Ectodermal cell (in vitro differentiated cells): Measurements from ENCODE around the gene BBX.

Experiments used
- H3K27ac ChIP-seq: 2 replicates; pipeline ENCODE4 v1.7.0; 2013; ENCODE audit warnings: mild to moderate bottlenecking, low read depth, low read length; ENCODE audit not compliant: insufficient read depth, poor library complexity, severe bottlenecking
- H3K27me3 ChIP-seq: 2 replicates; pipeline ENCODE4 v1.7.0; 2013; ENCODE audit warnings: mild to moderate bottlenecking, low read length; ENCODE audit not compliant: insufficient read depth, control insufficient read depth, poor library complexity, severe bottlenecking
- H3K36me3 ChIP-seq: one replicate; pipeline ENCODE4 v1.7.0; 2013; ENCODE audit warnings: low read length; ENCODE audit not compliant: control insufficient read depth, insufficient read depth
- H3K4me1 ChIP-seq: one replicate; pipeline ENCODE4 v1.7.0; 2013; ENCODE audit warnings: low read length; ENCODE audit not compliant: control insufficient read depth, insufficient read depth
- H3K4me3 ChIP-seq: 2 replicates; pipeline ENCODE4 v1.7.0; 2013; ENCODE audit warnings: low read depth, low read length, control low read depth; ENCODE audit not compliant: insufficient read depth
- H3K9me3 ChIP-seq: 2 replicates; pipeline ENCODE4 v1.7.0; 2013; ENCODE audit warnings: mild to moderate bottlenecking, low read length, moderate library complexity; ENCODE audit not compliant: control insufficient read depth
- WGBS, 2 experiments: methylation state at CpG; one replicate each; pipeline ENCODE4 v1.1.7; 2013; ENCODE audit warnings: missing lambda C conversion rate in 2 of 2; 5-methylcytosine and 5-hydroxymethylcytosine counted together

The BBX gene

GRCh38 chr3:107619549-107619948 is 96.8 kb downstream of the BBX start:
- no peaks in the 10 kb centered on the region for H3K27me3 ChIP-seq
- H3K9me3 ChIP-seq = no peaks in the 10 kb centered on the region
- peaks cover 5% of the 10 kb centered on the region for H3K4me1 ChIP-seq
- WGBS, 2 experiments = 63 to 82% methylated on average over 2 of the region's 2 CpGs
- no peak overlapping the region for H3K4me3 ChIP-seq
- no peaks in the 10 kb centered on the region for H3K36me3 ChIP-seq
- H3K27ac ChIP-seq = no peak overlapping the region

GRCh38 chr3:107620534-107620933 is 97.8 kb downstream of the BBX start:
- H3K27ac ChIP-seq = no peak overlapping the region
- H3K27me3 ChIP-seq = no peaks in the 10 kb centered on the region
- WGBS, 2 experiments = 80% methylated on average over 3 of the region's 3 CpGs
- peaks cover 5% of the 10 kb centered on the region for H3K4me1 ChIP-seq
- H3K9me3 ChIP-seq = no peaks in the 10 kb centered on the region
- no peaks in the 10 kb centered on the region for H3K36me3 ChIP-seq
- H3K4me3 ChIP-seq = no peak overlapping the region

- Histone ChIP-seq H3K27ac (no peak overlapping the region), H3K4me1 (peaks cover 5% of the 10 kb centered on the region), H3K4me3 (no peak overlapping the region), H3K36me3 (no peaks in the 10 kb centered on the region), H3K27me3 (no peaks in the 10 kb centered on the region), H3K9me3 (no peaks in the 10 kb centered on the region)
- WGBS, 2 experiments = 96% methylated on average over 3 of the region's 3 CpGs
Measured at GRCh38 chr3:107621465-107621864, 98.7 kb downstream of the BBX start.

DNA sequence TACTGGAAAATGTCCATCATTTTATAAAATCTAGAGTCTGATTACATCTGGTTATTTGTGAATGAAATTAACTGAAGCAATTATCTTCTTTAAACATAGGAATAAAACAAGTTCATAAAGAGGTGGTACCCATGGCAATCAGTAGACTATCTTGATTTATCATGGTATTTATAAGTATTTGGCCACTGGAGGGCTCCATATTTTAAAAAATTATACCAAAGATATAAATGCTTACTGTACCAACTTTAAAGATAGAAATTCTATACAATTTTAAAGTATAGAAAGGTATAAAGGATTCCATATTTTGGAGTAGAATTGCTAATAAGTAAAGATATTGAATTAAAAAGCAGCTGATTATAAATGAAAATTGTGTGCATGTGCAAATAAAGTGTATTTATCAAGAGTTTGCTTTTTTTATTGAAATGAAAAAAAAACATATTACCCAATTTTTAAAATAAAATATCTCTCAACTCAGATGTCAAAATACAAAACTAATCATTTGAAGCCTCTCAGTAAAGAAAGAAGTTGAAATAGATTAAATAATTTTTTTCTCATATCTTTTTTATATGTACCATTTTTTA is 105.3 kb downstream of the BBX start:
- H3K4me1 ChIP-seq = peaks cover under 1% of the 10 kb centered on the region
- no peak overlapping the region for H3K4me3 ChIP-seq
- H3K36me3 ChIP-seq = no peaks in the 10 kb centered on the region
- H3K9me3 ChIP-seq = no peaks in the 10 kb centered on the region
- no peak overlapping the region for H3K27ac ChIP-seq
- H3K27me3 ChIP-seq = no peaks in the 10 kb centered on the region

- Histone ChIP-seq H3K27me3 (no peaks in the 10 kb centered on the region), H3K4me1 (no peaks in the 10 kb centered on the region), H3K9me3 (no peaks in the 10 kb centered on the region), H3K36me3 (no peaks in the 10 kb centered on the region), H3K27ac (no peak overlapping the region), H3K4me3 (no peak overlapping the region)
- WGBS, 2 experiments = 91 to 94% methylated on average over 4 of the region's 4 CpGs
Measured at GRCh38 chr3:107629566-107629965, 106.8 kb downstream of the BBX start.

DNA sequence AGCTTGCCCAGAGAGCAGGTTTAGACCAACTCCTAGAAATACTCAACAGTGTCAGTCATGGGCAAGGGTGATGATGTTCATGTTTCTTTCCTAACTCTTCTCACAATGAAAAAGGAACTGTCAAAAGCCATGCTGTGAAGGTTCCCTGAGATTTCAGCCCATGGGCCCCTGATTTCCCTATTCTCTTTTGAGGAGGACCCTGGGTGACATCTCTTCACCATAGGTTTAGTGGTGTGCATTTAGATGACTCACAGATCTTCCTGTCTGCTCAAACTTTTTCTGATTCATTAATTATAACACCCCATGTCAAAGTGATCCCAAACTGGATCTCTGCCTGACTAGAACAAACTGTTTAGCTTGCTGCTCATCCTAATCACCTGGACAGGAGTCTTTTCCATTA is 108.0 kb downstream of the BBX start:
- no peak overlapping the region for H3K27ac ChIP-seq
- no peaks in the 10 kb centered on the region for H3K27me3 ChIP-seq
- no peak overlapping the region for H3K4me3 ChIP-seq

DNA sequence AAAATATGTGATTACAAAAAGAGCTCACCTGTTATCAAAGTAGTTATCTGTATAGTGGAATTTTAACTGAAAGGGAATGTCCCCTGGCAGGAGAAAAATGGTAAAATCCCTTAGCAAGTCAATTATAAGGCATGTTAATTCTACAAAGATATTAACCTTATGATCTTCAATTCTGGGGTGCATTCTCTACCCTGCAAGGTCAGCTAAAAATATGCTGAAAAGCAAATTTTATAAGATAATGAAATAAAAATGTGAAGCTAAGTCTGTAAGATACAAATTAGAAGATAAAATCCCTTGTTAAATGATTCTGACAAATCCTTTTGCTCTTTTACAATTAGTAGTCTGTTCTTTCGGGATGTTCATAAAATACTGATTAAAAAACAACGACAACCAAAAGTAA is 109.8 kb downstream of the BBX start:
- Histone ChIP-seq H3K4me1 (no peaks in the 10 kb centered on the region), H3K27ac (no peak overlapping the region), H3K36me3 (no peaks in the 10 kb centered on the region), H3K27me3 (no peaks in the 10 kb centered on the region), H3K9me3 (no peaks in the 10 kb centered on the region), H3K4me3 (no peak overlapping the region)
- WGBS, 2 experiments = 100% methylated on average over 1 of the region's 2 CpGs

More for the DNA sequence above, 108.0 kb downstream of the BBX start:
- H3K4me1 ChIP-seq = no peaks in the 10 kb centered on the region
- H3K36me3 ChIP-seq = no peaks in the 10 kb centered on the region
- H3K9me3 ChIP-seq = no peaks in the 10 kb centered on the region

DNA sequence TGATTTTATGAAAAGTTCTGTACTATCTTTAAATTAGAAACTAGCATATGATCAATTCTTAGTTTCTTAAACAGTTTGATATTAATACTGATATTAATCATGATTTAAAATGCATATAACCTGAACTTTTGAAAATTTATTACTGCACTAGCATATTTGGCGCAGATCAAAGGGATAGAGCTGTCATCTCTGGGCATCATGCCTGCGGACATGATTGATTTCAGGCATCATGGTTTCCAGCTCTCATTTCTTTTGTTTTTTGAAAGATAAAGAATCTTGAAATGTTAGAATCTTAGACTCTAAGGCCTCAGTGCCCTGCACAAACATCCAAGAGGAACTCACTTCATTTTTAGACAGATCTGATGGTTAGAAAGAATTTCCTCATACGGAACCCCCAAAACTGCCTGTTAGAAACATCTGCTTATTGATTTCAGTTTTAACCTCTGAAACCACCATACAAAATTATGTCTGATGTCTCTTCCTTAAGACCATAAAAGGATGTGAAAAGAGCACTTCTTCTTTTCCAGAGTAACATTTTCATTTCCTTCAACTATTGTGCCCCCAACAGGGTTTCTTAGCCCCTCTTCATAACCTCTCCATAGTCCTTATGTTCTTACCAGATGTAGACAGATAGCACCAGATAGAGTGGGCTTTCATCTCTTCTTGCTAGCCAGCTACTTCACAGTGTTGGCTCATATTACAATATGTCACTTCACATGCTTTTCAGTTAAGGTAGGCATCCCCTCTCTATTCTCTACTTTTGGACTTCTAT is 110.8 kb downstream of the BBX start:
- Histone ChIP-seq H3K36me3 (no peaks in the 10 kb centered on the region), H3K4me3 (no peak overlapping the region), H3K4me1 (no peaks in the 10 kb centered on the region), H3K27ac (no peak overlapping the region), H3K9me3 (no peaks in the 10 kb centered on the region), H3K27me3 (no peaks in the 10 kb centered on the region)
- 95 to 96% methylated on average over 3 of the region's 3 CpGs for WGBS, 2 experiments

DNA sequence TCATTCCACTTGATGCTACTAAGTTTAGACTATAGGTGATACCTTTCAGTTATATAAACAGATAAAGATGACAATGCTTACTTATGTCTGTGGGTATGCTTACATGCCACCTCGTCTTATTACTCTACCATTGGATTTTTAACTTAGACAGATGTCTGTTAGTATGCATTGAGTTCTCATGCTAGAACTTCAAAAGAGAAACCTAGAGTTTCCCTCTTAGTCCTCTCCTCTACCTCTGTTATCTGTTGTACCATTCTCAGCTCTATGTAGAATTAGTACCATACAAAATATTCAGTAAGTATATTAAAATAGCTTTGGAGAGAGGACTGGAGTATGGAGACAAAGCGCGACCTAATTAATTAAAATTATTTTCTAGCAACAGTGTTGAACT is 111.3 kb downstream of the BBX start:
- no peaks in the 10 kb centered on the region for H3K9me3 ChIP-seq
- no peak overlapping the region for H3K27ac ChIP-seq
- no peak overlapping the region for H3K4me3 ChIP-seq
- no peaks in the 10 kb centered on the region for H3K4me1 ChIP-seq
- H3K36me3 ChIP-seq = no peaks in the 10 kb centered on the region
- 100% methylated on average over 1 of the region's 3 CpGs; no CpG with 5 or more reads in 1 of the 2 experiments for WGBS, 2 experiments
- H3K27me3 ChIP-seq = no peaks in the 10 kb centered on the region

GRCh38 chr3:107637416-107638183 is 114.8 kb downstream of the BBX start:
- H3K27ac ChIP-seq = no peak overlapping the region
- H3K9me3 ChIP-seq = no peaks in the 10 kb centered on the region
- no peaks in the 10 kb centered on the region for H3K4me1 ChIP-seq
- no peaks in the 10 kb centered on the region for H3K36me3 ChIP-seq
- 93 to 96% methylated on average over 5 of the region's 5 CpGs for WGBS, 2 experiments
- H3K27me3 ChIP-seq = no peaks in the 10 kb centered on the region
- H3K4me3 ChIP-seq = no peak overlapping the region
